DND-41 (cell line): Measurements from ENCODE around the gene FOXF2.

Experiments used
- EZH2 ChIP-seq: IDR thresholded peaks from 3 replicates; pipeline ENCODE4 v1.6.1; 2012; ENCODE audit warnings: borderline replicate concordance, low read depth, mild to moderate bottlenecking, moderate library complexity, low read length, inconsistent platforms; ENCODE audit not compliant: severe bottlenecking
- TF ChIP-seq, protein P1 (sequence below): IDR thresholded peaks from 2 replicates; pipeline ENCODE4 v1.5.1; 2012; ENCODE audit warnings: borderline replicate concordance, low read length, moderate library complexity, mild to moderate bottlenecking; ENCODE audit not compliant: poor library complexity, severe bottlenecking; ENCODE audit errors: extremely low read depth

DNA sequence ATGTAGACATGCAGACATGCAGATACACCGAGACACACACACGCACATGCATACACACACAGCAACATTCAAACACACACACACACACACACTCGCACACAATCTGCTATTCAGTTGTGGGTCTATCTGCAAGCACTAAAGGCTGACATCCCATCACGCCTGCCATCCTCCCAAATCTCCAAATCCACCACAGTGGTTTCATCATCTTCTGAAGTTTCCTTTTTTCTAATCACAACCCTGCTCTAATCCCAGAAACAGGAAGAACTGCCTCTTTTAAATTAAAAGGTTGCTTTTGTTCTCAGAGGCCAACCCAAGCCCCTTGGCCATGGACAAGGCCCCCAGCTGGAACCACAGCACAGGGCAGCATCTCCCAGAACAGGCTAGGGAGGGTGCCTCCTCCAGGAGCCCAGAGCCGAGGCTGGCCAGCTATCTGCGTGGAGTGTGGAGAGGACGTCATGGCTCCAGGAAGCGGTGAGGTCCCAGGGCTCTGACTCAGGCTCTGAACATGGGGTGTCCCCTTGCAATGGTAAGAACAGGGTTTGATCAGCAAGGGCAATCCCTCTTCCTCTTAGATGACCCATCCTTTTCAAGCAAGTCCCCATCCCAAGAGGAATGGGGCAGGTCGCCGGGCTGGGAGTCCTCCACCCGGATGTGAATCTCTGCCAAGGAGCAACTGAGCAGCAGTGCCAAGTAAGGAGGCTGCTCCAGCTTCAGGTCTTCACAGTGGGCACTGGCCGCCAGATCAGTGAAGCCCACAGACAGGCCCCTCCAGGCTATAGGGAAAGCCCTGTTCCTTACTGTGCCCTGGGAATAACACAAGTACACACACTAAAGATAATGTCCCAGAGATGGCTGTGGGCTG is 14.7 kb downstream of the FOXF2 start:
- TF ChIP-seq, protein P1, sequence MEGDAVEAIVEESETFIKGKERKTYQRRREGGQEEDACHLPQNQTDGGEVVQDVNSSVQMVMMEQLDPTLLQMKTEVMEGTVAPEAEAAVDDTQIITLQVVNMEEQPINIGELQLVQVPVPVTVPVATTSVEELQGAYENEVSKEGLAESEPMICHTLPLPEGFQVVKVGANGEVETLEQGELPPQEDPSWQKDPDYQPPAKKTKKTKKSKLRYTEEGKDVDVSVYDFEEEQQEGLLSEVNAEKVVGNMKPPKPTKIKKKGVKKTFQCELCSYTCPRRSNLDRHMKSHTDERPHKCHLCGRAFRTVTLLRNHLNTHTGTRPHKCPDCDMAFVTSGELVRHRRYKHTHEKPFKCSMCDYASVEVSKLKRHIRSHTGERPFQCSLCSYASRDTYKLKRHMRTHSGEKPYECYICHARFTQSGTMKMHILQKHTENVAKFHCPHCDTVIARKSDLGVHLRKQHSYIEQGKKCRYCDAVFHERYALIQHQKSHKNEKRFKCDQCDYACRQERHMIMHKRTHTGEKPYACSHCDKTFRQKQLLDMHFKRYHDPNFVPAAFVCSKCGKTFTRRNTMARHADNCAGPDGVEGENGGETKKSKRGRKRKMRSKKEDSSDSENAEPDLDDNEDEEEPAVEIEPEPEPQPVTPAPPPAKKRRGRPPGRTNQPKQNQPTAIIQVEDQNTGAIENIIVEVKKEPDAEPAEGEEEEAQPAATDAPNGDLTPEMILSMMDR, result no peak
- no peak for TF ChIP-seq EZH2
